HG02678 (cell line): ENCODE measurements around the gene GOLGA8R.
"Not testable (repeated sequence)": the region's sequence is repeated elsewhere in the genome, so short reads cannot be mapped to it uniquely, and the experiment has no call there.

Experiments
- ATAC-seq: cut with Tn5 transposase; IDR thresholded peaks from one replicate; pipeline ENCODE4 v1.9.1; 2021; ENCODE audit warnings: mild to moderate bottlenecking, moderate library complexity; ENCODE audit not compliant: unreplicated experiment

Gene GOLGA8R

GRCh38 chr15:30414160-30414559, at the start of gene GOLGA8R:
Gene GOLGA8R (minus strand): TSS chr15:30414260. CDS start chr15:30414162, 98 bp downstream.
- ATAC-seq: not testable (repeated sequence)

GRCh38 chr15:30463849-30464248, 49.8 kb upstream of the GOLGA8R start:
- ATAC-seq: not testable (repeated sequence)

GRCh38 chr15:30462176-30462575, 48.1 kb upstream of the GOLGA8R start:
- not testable (repeated sequence) for ATAC-seq

GRCh38 chr15:30452702-30453101, 38.6 kb upstream of the GOLGA8R start:
- ATAC-seq: not testable (repeated sequence)

- not testable (repeated sequence) for ATAC-seq
These were observed 24.3 kb upstream of the GOLGA8R start for GRCh38 chr15:30438348-30438747.

GRCh38 chr15:30435878-30436277, 21.8 kb upstream of the GOLGA8R start:
- ATAC-seq: not testable (repeated sequence)

- ATAC-seq: not testable (repeated sequence)
These were observed 6.7 kb upstream of the GOLGA8R start for GRCh38 chr15:30420723-30421122.

GRCh38 chr15:30407636-30408035, 6.4 kb downstream of the GOLGA8R start:
- not testable (repeated sequence) for ATAC-seq

- not testable (repeated sequence) for ATAC-seq
These were observed 15.1 kb downstream of the GOLGA8R start for GRCh38 chr15:30398988-30399387.

GRCh38 chr15:30393664-30393991, 20.4 kb downstream of the GOLGA8R start:
- ATAC-seq: not testable (repeated sequence)

GRCh38 chr15:30392766-30393663, 21.0 kb downstream of the GOLGA8R start, which contains the start of gene CHRFAM7A:
Gene CHRFAM7A (minus strand): TSS chr15:30393540. CDS start chr15:30383351, 10,189 bp downstream.
- ATAC-seq: not testable (repeated sequence)

GRCh38 chr15:30386318-30386887, 27.7 kb downstream of the GOLGA8R start:
- not testable (repeated sequence) for ATAC-seq

GRCh38 chr15:30377082-30377413, 37.0 kb downstream of the GOLGA8R start:
- not testable (repeated sequence) for ATAC-seq

- ATAC-seq: not testable (repeated sequence)
These were observed 37.5 kb downstream of the GOLGA8R start for GRCh38 chr15:30376375-30377081.

- not testable (repeated sequence) for ATAC-seq
These were observed 38.2 kb downstream of the GOLGA8R start for GRCh38 chr15:30375872-30376271.

- not testable (repeated sequence) for ATAC-seq
These were observed 39.2 kb downstream of the GOLGA8R start for GRCh38 chr15:30374862-30375261.

- ATAC-seq: not testable (repeated sequence)
These were observed 45.8 kb downstream of the GOLGA8R start for GRCh38 chr15:30368271-30368670.

- ATAC-seq: not testable (repeated sequence)
These were observed 46.8 kb downstream of the GOLGA8R start for GRCh38 chr15:30367246-30367645.

- not testable (repeated sequence) for ATAC-seq
These were observed 52.7 kb downstream of the GOLGA8R start for GRCh38 chr15:30361404-30361803.

- ATAC-seq: not testable (repeated sequence)
These were observed 53.1 kb downstream of the GOLGA8R start for GRCh38 chr15:30360990-30361389.

GRCh38 chr15:30355043-30355442, 59.0 kb downstream of the GOLGA8R start:
- ATAC-seq: not testable (repeated sequence)
